DND-41 (cell line): ENCODE data around the gene ATP8A2.

ENCODE experiments used
- ATAC-seq: fragments of 200-7000 bp; cut with Tn5 transposase; 3 replicates; pipeline ENCODE4 v1.9.1; 2021; ENCODE audit warnings: low read depth; ENCODE audit not compliant: insufficient read depth
- DNase-seq: peaks from one replicate; pipeline ENCODE4 v3.0.0-alpha.2; 2020
- H2AFZ ChIP-seq: 2 replicates; pipeline ENCODE4 v1.6.0; 2012; ENCODE audit warnings: low read depth, low read length
- H3K27ac ChIP-seq: 2 replicates; pipeline ENCODE4 v1.5.1; 2012; ENCODE audit warnings: low read length, inconsistent platforms
- H3K27me3 ChIP-seq: fragments of 200-600 bp; sonication (generic); 2 replicates; pipeline ENCODE4 v1.6.0; 2012; ENCODE audit warnings: low read length, mild to moderate bottlenecking, inconsistent platforms; ENCODE audit not compliant: insufficient read depth, poor library complexity
- H3K36me3 ChIP-seq: 2 replicates; pipeline ENCODE4 v1.5.1; 2012; ENCODE audit warnings: low read length, inconsistent platforms; ENCODE audit not compliant: insufficient read depth
- H3K4me1 ChIP-seq: 2 replicates; pipeline ENCODE4 v1.5.1; 2012; ENCODE audit warnings: mild to moderate bottlenecking, low read length; ENCODE audit not compliant: insufficient read depth
- H3K4me2 ChIP-seq: 2 replicates; pipeline ENCODE4 v1.6.0; 2012; ENCODE audit warnings: mild to moderate bottlenecking, moderate library complexity, low read length, inconsistent platforms; ENCODE audit not compliant: insufficient read depth
- H3K4me3 ChIP-seq, 2 experiments: fragments of 200-600 bp in 1 of 2; shearing (Covaris generic) in 1 of 2; 2 replicates each; pipeline ENCODE4 v1.5.1; 2012 to 2016; ENCODE audit warnings: inconsistent platforms in 2 of 2, low read length in 2 of 2, mild to moderate bottlenecking in 2 of 2, low read depth in 1 of 2, moderate library complexity in 1 of 2
- H3K79me2 ChIP-seq: 2 replicates; pipeline ENCODE4 v1.6.0; 2012; ENCODE audit warnings: low read length, inconsistent platforms; ENCODE audit not compliant: insufficient read depth
- H3K9ac ChIP-seq: 2 replicates; pipeline ENCODE4 v1.6.0; 2012; ENCODE audit warnings: low read depth, mild to moderate bottlenecking, inconsistent platforms, low read length, moderate library complexity
- H3K9me3 ChIP-seq: 2 replicates; pipeline ENCODE4 v1.5.1; 2012; ENCODE audit warnings: low read length, moderate library complexity, mild to moderate bottlenecking, inconsistent platforms; ENCODE audit not compliant: insufficient read depth, severe bottlenecking
- H4K20me1 ChIP-seq: 2 replicates; pipeline ENCODE4 v1.6.0; 2012; ENCODE audit warnings: low read length; ENCODE audit not compliant: insufficient read depth
- CTCF ChIP-seq: IDR thresholded peaks from 2 replicates; pipeline ENCODE4 v1.5.1; 2012; ENCODE audit warnings: borderline replicate concordance, low read length, moderate library complexity, mild to moderate bottlenecking; ENCODE audit not compliant: poor library complexity, severe bottlenecking; ENCODE audit errors: extremely low read depth
- EZH2 ChIP-seq: IDR thresholded peaks from 3 replicates; pipeline ENCODE4 v1.6.1; 2012; ENCODE audit warnings: borderline replicate concordance, low read depth, mild to moderate bottlenecking, moderate library complexity, low read length, inconsistent platforms; ENCODE audit not compliant: severe bottlenecking

ATP8A2 gene

DNA sequence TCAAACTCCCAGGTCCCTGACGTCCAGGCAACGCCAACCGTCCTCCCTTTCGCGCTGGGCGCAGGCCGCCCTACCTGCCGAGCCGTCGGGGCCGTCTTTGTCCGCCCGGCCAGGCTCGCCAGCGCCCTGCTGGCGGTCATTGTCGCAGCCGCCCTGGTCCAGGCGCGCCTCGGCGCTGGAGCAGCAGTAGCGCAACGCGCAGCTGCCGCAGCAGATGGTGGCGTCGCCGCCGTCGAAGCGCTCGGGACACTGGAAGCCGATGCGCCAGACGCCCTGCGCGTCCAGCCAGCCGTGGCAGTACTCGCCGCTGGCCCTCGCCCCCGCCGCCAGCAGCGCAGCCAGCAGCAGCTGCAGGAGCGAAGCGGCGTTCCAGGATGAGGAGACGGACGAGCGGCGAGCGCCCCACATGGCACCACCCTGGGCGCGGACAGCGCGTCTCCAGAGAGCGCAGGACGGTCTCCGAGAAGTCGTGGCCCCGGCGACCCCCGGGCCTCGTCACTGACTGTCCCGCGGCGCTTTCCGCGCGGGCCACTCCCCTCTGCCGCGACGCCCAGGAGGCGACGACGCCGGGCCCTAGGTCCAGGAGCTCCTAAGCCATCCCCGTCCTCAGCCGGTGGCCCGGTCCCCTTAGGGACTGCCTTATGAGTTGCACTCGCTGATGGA is 678.9 kb downstream of the ATP8A2 start:
- no peak for TF ChIP-seq CTCF
- TF ChIP-seq EZH2, result no peak
- Histone ChIP-seq H3K4me2 (peak overlapping the region; percentile 90), H3K27me3 (no peaks in the 10 kb centered on the region), H2AFZ (peak overlapping the region; percentile 13; the same call in 1 of the 2 replicates), H3K4me1 (peaks cover 72% of the 10 kb centered on the region), H4K20me1 (0 out of 2 replicates have a peak, but pooled peaks cover 11% of the 10 kb centered on the region), H3K27ac (peak overlapping the region; percentile 86), H3K79me2 (peaks cover 55% of the 10 kb centered on the region), H3K4me3 (peak overlapping the region; percentile 39 to 67; a peak in 3 of 4 replicates), H3K36me3 (peaks cover 19% of the 10 kb centered on the region), H3K9me3 (no peaks in the 10 kb centered on the region), H3K9ac (peak overlapping the region; percentile 85)
- ATAC-seq (no peak), DNase-seq (no peak)

GRCh38 chr13:26051231-26051656 is 679.5 kb downstream of the ATP8A2 start:
- H3K4me2 ChIP-seq, result peak overlapping the region; percentile 90
- H4K20me1 ChIP-seq, result 0 out of 2 replicates have a peak, but pooled peaks cover 11% of the 10 kb centered on the region
- DNase-seq (no peak), ATAC-seq (no peak)
- no peak for TF ChIP-seq CTCF
- TF ChIP-seq EZH2, result no peak
- peak overlapping the region; percentile 85 for H3K9ac ChIP-seq
- H3K27me3 ChIP-seq, result no peaks in the 10 kb centered on the region
- H3K79me2 ChIP-seq, result peaks cover 53% of the 10 kb centered on the region
- H3K4me1 ChIP-seq, result peaks cover 67% of the 10 kb centered on the region
- H3K9me3 ChIP-seq, result no peaks in the 10 kb centered on the region
- H3K4me3 ChIP-seq, result peak overlapping the region; percentile 39 to 67; a peak in 3 of 4 replicates
- peak overlapping the region; percentile 79 for H2AFZ ChIP-seq
- H3K27ac ChIP-seq, result peak overlapping the region; percentile 86
- peaks cover 14% of the 10 kb centered on the region for H3K36me3 ChIP-seq

GRCh38 chr13:26051657-26052311 is 680.0 kb downstream of the ATP8A2 start, which contains the start of gene SHISA2:
TSS of gene SHISA2 (minus strand) at chr13:26052016. CDS start at chr13:26050975, 1,041 bp downstream.
- TF ChIP-seq CTCF (no peak), EZH2 (no peak)
- H3K36me3 ChIP-seq, result peaks cover 8% of the 10 kb centered on the region
- H3K4me1 ChIP-seq, result peaks cover 61% of the 10 kb centered on the region
- H3K79me2 ChIP-seq, result peaks cover 48% of the 10 kb centered on the region
- H3K27ac ChIP-seq, result peak within 1 kb of the TSS; percentile 86
- peak; percentile 67 for DNase-seq
- no peaks in the 10 kb centered on the region for H3K27me3 ChIP-seq
- peak; percentile 89 for ATAC-seq
- H3K9me3 ChIP-seq, result no peaks in the 10 kb centered on the region
- H2AFZ ChIP-seq, result peak within 1 kb of the TSS; percentile 79
- H3K9ac ChIP-seq, result peak within 1 kb of the TSS; percentile 85
- peak within 1 kb of the TSS; percentile 90 for H3K4me2 ChIP-seq
- H4K20me1 ChIP-seq, result 0 out of 2 replicates have a peak, but pooled peaks cover 11% of the 10 kb centered on the region
- H3K4me3 ChIP-seq, result peak within 1 kb of the TSS; percentile 39 to 67; a peak in 3 of 4 replicates
